Endothelial cell of umbilical vein (primary cell): ENCODE results near the gene ANO9. TPM values are rescaled to one million over a fixed set of nuclear protein-coding genes. Genes with fewer than 3 reads are reported as not detected.

Source experiments
- BruUV-seq: library from RNA; stranded (reverse); fragments of 400-500 nt; replicated peaks from 2 replicates; lab custom pipeline; 2021; lab: Mats Ljungman, UMichigan
- CTCF ChIA-PET: fragments of 300-600, 350-600 bp; sonication (Branson Sonifier 250); formaldehyde crosslinking; loops from one replicate; lab custom pipeline; 2021; ENCODE audit warnings: antibody characterized with exemption, inconsistent platforms; lab: Charles Lee
- POLR2A ChIA-PET: fragments of 300-600, 350-600 bp; sonication (Branson Sonifier 250); formaldehyde crosslinking; loops from one replicate; lab custom pipeline; 2021; ENCODE audit warnings: antibody characterized with exemption, inconsistent platforms; lab: Charles Lee
- DNase-seq: peaks from one replicate; pipeline ENCODE4 v3.0.0-alpha.2; 2011; ENCODE audit warnings: low read depth, low spot score
- FAIRE-seq: peaks from 2 replicates; lab custom pipeline; 2011; peaks lifted over from hg19 to GRCh38; lab: Jason Lieb, UNC
- H2AFZ ChIP-seq: 2 replicates; pipeline ENCODE4 v1.6.0; 2012; ENCODE audit warnings: low read depth, low read length, control low read depth, inconsistent platforms
- H3K27ac ChIP-seq: 2 replicates; pipeline ENCODE4 v1.5.1; 2011; ENCODE audit warnings: low read depth, mild to moderate bottlenecking, control low read depth, low read length, moderate library complexity; ENCODE audit not compliant: insufficient read depth
- H3K27me3 ChIP-seq, 2 experiments: 2 replicates each; pipeline versions ENCODE4 v1.6.0 to v1.6.1; 2011; ENCODE audit warnings: low read length in 2 of 2, mixed read lengths in 1 of 2; ENCODE audit not compliant: control insufficient read depth in 2 of 2, insufficient read depth in 2 of 2
- H3K36me3 ChIP-seq, 2 experiments: 2 replicates in 1 of 2; 3 replicates in 1 of 2; pipeline ENCODE4 v1.5.1; 2011; ENCODE audit warnings: low read length in 2 of 2, mild to moderate bottlenecking in 1 of 2, moderate library complexity in 1 of 2; ENCODE audit not compliant: control insufficient read depth in 2 of 2, insufficient read depth in 2 of 2; ENCODE audit errors: extremely low read depth in 1 of 2
- H3K4me1 ChIP-seq: 3 replicates; pipeline ENCODE4 v1.5.1; 2011; ENCODE audit warnings: mild to moderate bottlenecking, low read length; ENCODE audit not compliant: control insufficient read depth, insufficient read depth; ENCODE audit errors: extremely low read depth
- H3K4me2 ChIP-seq: 2 replicates; pipeline ENCODE4 v1.6.1; 2011; ENCODE audit warnings: low read length, control low read depth, mixed read lengths; ENCODE audit not compliant: insufficient read depth
- H3K4me3 ChIP-seq, 3 experiments: fragments of 200-600 bp in 1 of 3; sonication (generic), shearing (Covaris generic) in 1 of 3; replicated peaks in 1 of 3; 2 replicates each; pipeline ENCODE4 v1.5.1; 2011 to 2016; ENCODE audit warnings: control low read depth in 3 of 3, low read length in 3 of 3, mild to moderate bottlenecking in 2 of 3, inconsistent platforms in 1 of 3, low read depth in 1 of 3, moderate library complexity in 1 of 3; ENCODE audit not compliant: insufficient read depth in 1 of 3
- H3K79me2 ChIP-seq: 2 replicates; pipeline ENCODE4 v1.6.0; 2012; ENCODE audit warnings: low read length, inconsistent platforms; ENCODE audit not compliant: control insufficient read depth, insufficient read depth
- H3K9ac ChIP-seq: replicated peaks from 2 replicates; pipeline ENCODE3; 2011; ENCODE audit warnings: low read length, control low read depth; ENCODE audit not compliant: insufficient read depth; ENCODE audit errors: extremely low read depth
- H3K9me1 ChIP-seq: replicated peaks from 3 replicates; pipeline ENCODE4 v1.6.0; 2011; ENCODE audit warnings: mild to moderate bottlenecking, low read length; ENCODE audit not compliant: control insufficient read depth, insufficient read depth; ENCODE audit errors: extremely low read depth
- H3K9me3 ChIP-seq: replicated peaks from 2 replicates; pipeline ENCODE4 v1.5.1; 2012; ENCODE audit warnings: low read length, inconsistent platforms; ENCODE audit not compliant: control insufficient read depth, insufficient read depth
- H4K20me1 ChIP-seq: replicated peaks from 2 replicates; pipeline ENCODE3; 2011; ENCODE audit warnings: mild to moderate bottlenecking, low read length; ENCODE audit not compliant: control insufficient read depth, insufficient read depth; ENCODE audit errors: extremely low read depth
- EZH2 ChIP-seq: IDR thresholded peaks from 2 replicates; pipeline ENCODE4 v1.6.1; 2012; ENCODE audit warnings: borderline replicate concordance, low read depth, mild to moderate bottlenecking, moderate library complexity, low read length, inconsistent platforms; ENCODE audit not compliant: severe bottlenecking
- FOS ChIP-seq: IDR thresholded peaks from 2 replicates; pipeline ENCODE4 v1.6.1; 2011; ENCODE audit warnings: mild to moderate bottlenecking, low read length, moderate library complexity, borderline replicate concordance; ENCODE audit not compliant: insufficient read depth
- GATA2 ChIP-seq: IDR thresholded peaks from 2 replicates; pipeline ENCODE4 v1.7.0; 2011; ENCODE audit warnings: low read depth, mild to moderate bottlenecking, moderate library complexity, mixed read lengths, low read length; ENCODE audit not compliant: insufficient read length, insufficient read depth
- JUN ChIP-seq: IDR thresholded peaks from 2 replicates; pipeline ENCODE4 v1.6.1; 2011; ENCODE audit warnings: borderline replicate concordance, low read depth; ENCODE audit not compliant: insufficient read length, insufficient read depth
- MYC ChIP-seq: IDR thresholded peaks from one replicate; pipeline ENCODE4 v1.6.1; 2011; ENCODE audit warnings: mild to moderate bottlenecking, low read depth, low read length
- POLR2A ChIP-seq: IDR thresholded peaks from 2 replicates; pipeline ENCODE4 v1.6.1; 2012; ENCODE audit warnings: low read depth, mild to moderate bottlenecking, control low read depth, low read length
- POLR2AphosphoS5 ChIP-seq: IDR thresholded peaks from 2 replicates; pipeline ENCODE4 v1.6.1; 2012; ENCODE audit warnings: low read depth, mild to moderate bottlenecking, control low read depth, low read length, moderate library complexity; ENCODE audit not compliant: insufficient read depth
- dilution Hi-C: fragments of 300-500 bp; cut with MboI; formaldehyde crosslinking; loops from one replicate; pipeline ENCODE4 v1.15.0; 2019; ENCODE audit warnings: low sequenced_read_pairs; ENCODE audit not compliant: extremely low pct_ligation_motif_present
- intact Hi-C: fragments of 100-400 bp; cut with micrococcal nuclease; formaldehyde crosslinking; loops from one replicate; pipeline ENCODE4 v1.10.0; 2022
- polyA plus RNA-seq, 4 experiments: library from polyadenylated mRNA; depleted of rRNA in 3 of 4; stranded (reverse) in 3 of 4; unstranded in 1 of 4; fragments of >200 nt; gene quantifications; 2 replicates each; pipeline versions ENCODE4 v1.2.1 to v1.2.3, GENCODE V29; 2011 to 2012; ENCODE audit warnings: missing spikeins in 1 of 4
- total RNA-seq: library from RNA; stranded (reverse); gene quantifications from 2 replicates; pipeline ENCODE4 v1.2.3, GENCODE V29; 2021
- TF ChIP-seq, protein P1 (sequence below), 2 donors: IDR thresholded peaks; 1 replicate in 1 of 2; 2 replicates in 1 of 2; pipeline ENCODE4 v1.5.1; 2011; ENCODE audit warnings: low read length in 2 of 2, mild to moderate bottlenecking in 2 of 2, moderate library complexity in 2 of 2, control low read depth in 1 of 2, inconsistent platforms in 1 of 2, low read depth in 1 of 2; ENCODE audit not compliant: insufficient read depth in 1 of 2; ENCODE audit errors: extremely low read depth in 1 of 2
- TF ChIP-seq, protein P2 (sequence below): IDR thresholded peaks from 2 replicates; pipeline ENCODE4 v1.6.1; 2011; ENCODE audit not compliant: insufficient read depth, insufficient read length

The ANO9 gene
- total and polyA plus RNA-seq, 2 donors (not counting 3 experiments of a cell fraction or from before 2014, with no cell fraction given): 0.23 TPM; not detected in 1

DNA sequence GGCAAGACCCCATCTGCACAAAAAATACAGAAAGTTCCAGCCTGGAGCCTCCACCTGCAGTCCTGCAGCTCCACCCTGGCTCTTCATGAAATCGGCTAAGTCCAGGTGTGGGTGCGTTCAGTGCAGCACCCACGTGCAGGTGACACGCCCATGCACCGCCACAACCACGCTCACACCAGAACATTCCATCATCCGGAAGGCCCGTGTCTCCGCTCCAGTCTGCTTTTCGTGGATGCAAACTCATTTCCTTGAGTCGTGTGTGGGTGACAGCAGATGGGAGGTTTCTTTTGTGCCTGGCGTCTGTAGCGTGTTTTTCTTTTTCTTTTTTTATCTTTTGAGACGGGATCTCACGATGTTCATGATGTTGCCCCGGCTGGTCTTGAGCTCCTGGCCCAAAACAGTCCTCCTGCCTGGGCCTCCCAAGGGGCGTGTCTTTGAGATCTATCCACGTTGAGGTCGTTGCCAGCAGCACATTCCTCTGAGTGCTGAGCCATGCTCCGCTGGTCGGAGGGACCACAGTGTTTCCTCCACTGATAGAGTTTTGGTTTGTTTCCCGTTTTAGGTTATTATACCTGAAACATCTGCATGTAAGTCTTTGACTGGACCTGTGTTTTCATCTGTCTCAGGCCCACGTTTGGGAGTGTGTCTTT, 15.4 kb upstream of the ANO9 start:
- Histone ChIP-seq H3K9ac (no peak overlapping the region), H3K4me2 (no peak overlapping the region), H3K9me3 (no peaks in the 10 kb centered on the region), H3K4me1 (no peaks in the 10 kb centered on the region), H2AFZ (no peak overlapping the region), H3K27me3 (no peaks in the 10 kb centered on the region), H3K4me3 (no peak overlapping the region), H3K9me1 (no peaks in the 10 kb centered on the region), H4K20me1 (no peaks in the 10 kb centered on the region), H3K79me2 (peaks cover 46% of the 10 kb centered on the region), H3K36me3 (peaks cover 0 to 31% of the 10 kb centered on the region in 2 experiments), H3K27ac (no peak overlapping the region)
- dilution Hi-C loops: no loop called here
- intact Hi-C loops: no loop called here
- no peak for FAIRE-seq
- TF ChIP-seq POLR2AphosphoS5 (no peak), POLR2A (no peak), GATA2 (no peak), FOS (no peak), JUN (no peak), EZH2 (no peak), MYC (no peak)
- TF ChIP-seq, protein P1, sequence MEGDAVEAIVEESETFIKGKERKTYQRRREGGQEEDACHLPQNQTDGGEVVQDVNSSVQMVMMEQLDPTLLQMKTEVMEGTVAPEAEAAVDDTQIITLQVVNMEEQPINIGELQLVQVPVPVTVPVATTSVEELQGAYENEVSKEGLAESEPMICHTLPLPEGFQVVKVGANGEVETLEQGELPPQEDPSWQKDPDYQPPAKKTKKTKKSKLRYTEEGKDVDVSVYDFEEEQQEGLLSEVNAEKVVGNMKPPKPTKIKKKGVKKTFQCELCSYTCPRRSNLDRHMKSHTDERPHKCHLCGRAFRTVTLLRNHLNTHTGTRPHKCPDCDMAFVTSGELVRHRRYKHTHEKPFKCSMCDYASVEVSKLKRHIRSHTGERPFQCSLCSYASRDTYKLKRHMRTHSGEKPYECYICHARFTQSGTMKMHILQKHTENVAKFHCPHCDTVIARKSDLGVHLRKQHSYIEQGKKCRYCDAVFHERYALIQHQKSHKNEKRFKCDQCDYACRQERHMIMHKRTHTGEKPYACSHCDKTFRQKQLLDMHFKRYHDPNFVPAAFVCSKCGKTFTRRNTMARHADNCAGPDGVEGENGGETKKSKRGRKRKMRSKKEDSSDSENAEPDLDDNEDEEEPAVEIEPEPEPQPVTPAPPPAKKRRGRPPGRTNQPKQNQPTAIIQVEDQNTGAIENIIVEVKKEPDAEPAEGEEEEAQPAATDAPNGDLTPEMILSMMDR (IDR thresholded peaks at IDR 0.05; ENCODE audit: extremely low read depth in 1 of 2, insufficient read depth in 1 of 2, low read depth in 1 of 2, low read length in 2 of 2): no peak
- TF ChIP-seq, protein P2, sequence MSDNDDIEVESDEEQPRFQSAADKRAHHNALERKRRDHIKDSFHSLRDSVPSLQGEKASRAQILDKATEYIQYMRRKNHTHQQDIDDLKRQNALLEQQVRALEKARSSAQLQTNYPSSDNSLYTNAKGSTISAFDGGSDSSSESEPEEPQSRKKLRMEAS: no peak
- POLR2A ChIA-PET: no interaction called here
- CTCF ChIA-PET: interaction anchor here (1.7 kb wide), 1 partner anchor 8 kb away, joined by 5 read pairs; no protein-coding TSS in a partner anchor
- BruUV-seq: no TSS peak
- no peak for DNase-seq
